DND-41 (cell line): ENCODE measurements around the gene SPPL3.

Experiments
- CTCF ChIP-seq: IDR thresholded peaks from 2 replicates; pipeline ENCODE4 v1.5.1; 2012; ENCODE audit warnings: borderline replicate concordance, low read length, moderate library complexity, mild to moderate bottlenecking; ENCODE audit not compliant: poor library complexity, severe bottlenecking; ENCODE audit errors: extremely low read depth
- EZH2 ChIP-seq: IDR thresholded peaks from 3 replicates; pipeline ENCODE4 v1.6.1; 2012; ENCODE audit warnings: borderline replicate concordance, low read depth, mild to moderate bottlenecking, moderate library complexity, low read length, inconsistent platforms; ENCODE audit not compliant: severe bottlenecking

- TF ChIP-seq CTCF, result no peak
- no peak for TF ChIP-seq EZH2
Measured at GRCh38 chr12:120758798-120759590, 145.2 kb downstream of the SPPL3 start.
